ENCODE results near the gene BORCS5.
"Not testable (repeated sequence)": the region's sequence is repeated elsewhere in the genome, so short reads cannot be mapped to it uniquely, and the experiment has no call there.

The BORCS5 gene

GRCh38 chr12:12356896-12357718 lies at the start of gene BORCS5:
TSS of gene BORCS5 (plus strand) at chr12:12357078. CDS start at chr12:12357452, 374 bp downstream.
- peak; percentile 99 for DNase-seq

- not testable (repeated sequence) for DNase-seq
Measured at GRCh38 chr12:12310695-12311094, 46.2 kb upstream of the BORCS5 start.

DNA sequence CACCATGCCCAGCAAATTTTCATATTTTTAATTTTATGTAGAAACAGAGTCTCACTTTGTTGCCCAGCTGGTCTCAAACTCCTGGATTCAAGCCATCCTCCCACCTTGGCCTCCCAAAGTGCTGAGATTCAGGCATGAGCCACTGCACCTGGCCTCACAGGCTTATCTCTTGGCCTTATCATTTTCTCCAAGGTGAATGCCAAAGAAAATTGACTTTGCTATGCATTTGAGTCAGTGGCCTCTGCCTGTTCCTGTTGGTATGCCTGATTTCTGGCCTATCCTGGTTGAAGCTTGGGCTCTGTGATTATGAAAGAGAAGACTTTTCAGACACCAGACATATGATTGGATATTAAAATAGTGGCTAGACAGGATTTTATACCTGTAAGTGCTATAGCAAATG lies 41.0 kb upstream of the BORCS5 start:
- DNase-seq = no peak

GRCh38 chr12:12319451-12320183 lies 37.3 kb upstream of the BORCS5 start:
- DNase-seq = no peak

GRCh38 chr12:12323118-12323517 lies 33.8 kb upstream of the BORCS5 start:
- DNase-seq = no peak

- DNase-seq = no peak
Measured at GRCh38 chr12:12323591-12323990, 33.3 kb upstream of the BORCS5 start.

DNA sequence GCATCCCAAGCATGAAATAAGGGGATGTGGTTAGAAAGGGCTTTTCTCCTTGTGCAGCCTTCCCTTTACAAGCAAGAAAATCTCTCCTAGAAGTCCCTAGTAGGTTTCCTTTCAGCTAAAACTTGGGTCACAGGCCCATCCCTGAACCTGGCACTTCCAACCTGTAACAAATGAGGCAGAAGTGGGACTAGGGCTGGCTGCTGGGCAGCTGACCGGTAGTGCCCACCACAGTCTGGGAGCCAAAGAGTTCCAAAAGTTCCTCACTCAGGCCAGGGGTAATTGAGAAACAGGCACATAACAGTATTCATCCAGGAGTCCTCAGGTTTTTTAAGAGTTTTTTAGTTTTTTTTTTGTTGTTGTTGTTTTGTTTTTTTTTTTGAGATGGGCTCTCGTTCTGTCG lies 30.6 kb upstream of the BORCS5 start:
- no peak for DNase-seq

GRCh38 chr12:12327802-12328201 lies 29.1 kb upstream of the BORCS5 start:
- DNase-seq = no peak

DNA sequence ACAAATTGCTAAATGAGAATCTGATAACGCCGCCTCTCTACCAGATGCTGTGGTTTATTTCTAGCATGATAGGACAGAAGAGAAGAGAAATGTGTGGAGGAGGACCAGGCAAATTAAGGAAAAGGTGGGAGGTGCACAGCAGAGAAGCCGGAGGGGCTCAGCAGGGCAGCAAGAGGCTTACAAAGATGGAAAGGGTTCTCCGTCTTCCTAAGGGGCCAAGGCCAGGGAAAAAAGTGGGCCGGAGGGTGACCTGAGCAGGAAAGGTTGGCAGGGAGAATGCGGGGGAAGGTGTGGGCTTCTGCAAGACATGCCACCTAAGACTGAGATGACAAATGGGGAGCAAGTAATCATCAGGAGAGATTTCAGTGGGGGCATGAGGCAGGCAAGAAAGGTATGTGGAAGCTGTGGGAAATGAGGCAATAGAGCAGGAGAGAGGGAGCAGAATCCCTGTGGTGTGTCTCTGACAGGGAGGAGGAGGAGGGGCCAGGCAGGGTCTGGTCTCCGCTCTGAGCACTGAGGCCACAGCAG lies 25.6 kb upstream of the BORCS5 start:
- no peak for DNase-seq

GRCh38 chr12:12331896-12332295 lies 25.0 kb upstream of the BORCS5 start:
- DNase-seq = no peak

GRCh38 chr12:12333407-12334366 lies 23.2 kb upstream of the BORCS5 start:
- DNase-seq = no peak

- DNase-seq = peak; percentile 78
Measured at GRCh38 chr12:12334367-12335040, 22.4 kb upstream of the BORCS5 start.

DNA sequence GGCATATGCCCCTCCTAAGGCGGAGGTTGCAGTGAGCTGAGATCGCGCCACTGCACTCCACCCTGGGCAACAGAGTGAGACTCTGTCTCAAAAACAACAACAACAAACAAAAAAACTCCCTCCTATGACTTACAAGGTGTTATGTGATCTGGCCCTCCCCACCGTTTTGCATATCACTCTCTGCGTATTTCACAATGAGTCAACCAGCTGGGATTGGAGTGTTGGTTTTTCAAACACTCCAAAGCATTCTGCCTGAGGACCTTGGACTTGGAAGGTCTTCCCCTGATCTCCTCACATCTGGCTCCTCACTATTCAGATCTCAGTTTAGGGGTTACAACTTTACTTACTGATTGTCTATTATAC lies 20.8 kb upstream of the BORCS5 start:
- DNase-seq = no peak

DNA sequence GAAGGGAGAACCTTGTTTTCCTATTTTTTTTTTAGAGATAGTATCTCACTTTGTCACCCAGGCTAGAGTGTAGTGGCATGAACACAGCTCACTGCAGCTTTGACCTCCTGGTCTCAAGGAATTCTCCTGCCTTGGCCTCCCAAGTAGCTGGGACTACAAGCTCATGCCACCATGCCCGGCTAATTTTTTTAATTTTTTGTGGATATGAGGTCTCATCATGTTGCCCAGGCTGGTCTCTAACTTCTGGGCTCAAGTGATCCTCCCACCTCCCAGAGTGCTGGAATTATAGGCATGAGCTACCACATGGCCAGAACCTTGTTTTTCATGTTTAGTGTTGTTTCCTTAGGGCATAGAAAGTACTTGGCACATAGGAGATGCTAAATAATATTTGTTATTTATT lies 20.4 kb upstream of the BORCS5 start:
- no peak for DNase-seq

GRCh38 chr12:12338527-12339168 lies 18.2 kb upstream of the BORCS5 start:
- DNase-seq = no peak

DNA sequence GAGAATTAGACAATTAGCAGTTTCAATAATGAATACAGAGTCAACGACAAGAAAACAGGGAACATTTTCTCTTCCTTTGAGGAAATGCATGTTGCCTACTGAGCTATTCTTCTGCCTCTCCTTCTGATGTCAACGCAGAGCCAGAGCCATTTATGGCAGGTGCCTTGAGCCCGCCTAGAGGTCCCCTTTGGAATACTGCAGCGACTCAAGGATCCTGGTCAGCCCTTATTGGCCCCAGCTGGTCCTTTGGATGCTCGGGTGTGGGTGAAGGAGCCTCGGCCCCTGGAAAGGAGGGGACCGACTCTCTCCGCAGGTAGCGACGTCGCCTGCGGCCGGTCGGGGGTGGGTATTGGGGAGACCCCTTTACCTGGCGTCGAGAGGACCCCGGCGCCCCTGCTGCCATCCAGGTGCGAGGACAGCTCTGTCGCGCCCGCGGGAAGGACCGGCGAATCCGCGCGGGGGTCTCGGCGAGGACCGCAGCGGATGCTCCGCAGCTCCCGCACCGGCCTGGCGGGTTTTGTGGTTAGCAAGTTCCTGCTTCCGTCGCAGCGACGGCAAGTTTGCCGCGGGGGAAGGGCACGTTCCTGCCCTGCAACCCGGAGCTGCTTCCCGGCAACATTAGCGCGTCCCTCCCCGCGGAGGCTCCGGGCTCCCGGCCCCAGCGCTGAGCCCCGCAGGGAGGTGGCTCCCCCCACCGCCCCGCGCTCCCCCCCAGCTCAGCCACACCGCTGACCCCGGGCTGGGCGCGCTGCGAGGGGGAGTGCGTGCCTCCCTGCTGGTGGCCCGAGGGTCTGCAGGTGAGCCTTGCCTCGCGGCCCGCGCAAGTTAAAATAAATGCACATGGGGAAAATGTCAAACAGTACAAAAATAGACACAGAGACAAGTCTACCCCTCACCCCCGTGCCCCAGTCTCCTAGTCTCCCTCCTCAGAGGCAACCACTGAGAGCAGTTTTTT lies 6.9 kb upstream of the BORCS5 start, which contains the start of gene MANSC1:
MANSC1 (minus strand) TSS at position 532 of the 955 bp plus-strand sequence. CDS start 6,928 bp downstream, outside the sequence.
- peak; percentile 66 for DNase-seq

DNA sequence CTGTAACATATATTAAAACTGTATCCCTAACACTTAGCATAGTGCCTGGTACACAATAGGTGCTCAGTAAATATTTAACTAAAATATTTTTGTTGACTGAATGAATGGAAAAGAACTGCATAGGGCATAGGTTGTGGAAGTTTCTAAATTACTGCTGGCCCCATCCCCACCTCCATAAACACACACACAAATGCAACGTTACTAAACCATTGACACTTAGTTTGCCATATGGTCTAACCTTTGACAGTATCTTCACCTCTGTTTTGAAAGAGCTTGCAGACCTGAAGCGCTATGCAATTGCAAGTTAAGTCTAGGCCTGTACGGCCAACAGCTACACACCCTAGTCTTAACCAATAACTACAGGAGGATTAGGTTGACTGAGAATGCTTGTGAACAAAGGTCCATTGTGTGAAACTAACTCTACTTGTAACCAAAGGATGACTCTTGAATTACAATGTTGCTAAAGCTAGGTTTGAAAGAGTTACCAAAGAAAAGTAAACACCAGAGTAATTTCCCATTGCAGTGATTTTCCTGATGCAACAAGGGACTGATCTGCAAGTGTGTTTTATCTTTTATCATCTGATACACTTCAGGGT lies 5.9 kb upstream of the BORCS5 start:
- no peak for DNase-seq

GRCh38 chr12:12351468-12352185 lies 5.3 kb upstream of the BORCS5 start:
- DNase-seq = not testable (repeated sequence)

DNA sequence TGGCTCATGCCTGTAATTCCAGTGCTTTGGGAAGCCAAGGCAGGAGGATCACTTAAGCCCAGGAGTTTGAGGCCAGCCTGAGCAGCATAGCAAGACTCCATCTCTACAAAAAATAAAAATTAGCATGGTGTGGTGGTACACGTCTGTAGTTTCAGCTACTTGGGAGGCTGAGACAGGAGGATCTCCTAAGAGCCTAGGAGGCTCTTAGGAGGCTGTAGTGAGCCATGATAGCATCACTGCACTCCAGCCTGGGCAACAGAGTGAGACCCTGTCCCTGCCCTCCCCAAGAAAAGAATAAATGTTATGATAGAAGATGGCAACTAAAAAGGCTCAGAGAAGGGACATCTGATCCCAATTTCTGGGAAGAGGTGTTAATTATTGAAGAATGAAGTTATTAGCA lies 3.6 kb upstream of the BORCS5 start:
- no peak for DNase-seq
